HepG2 (cell line): Measurements from ENCODE around the gene DNAJA3. TPM values are rescaled to one million over a fixed set of nuclear protein-coding genes. Genes with fewer than 3 reads are reported as not detected.

Experiments
- AKNA ChIP-seq: sonication (generic); formaldehyde crosslinking; IDR thresholded peaks from 2 replicates; pipeline ENCODE4 v1.4.0; 2020; ENCODE audit warnings: missing genetic modification reagents, borderline replicate concordance
- BHLHE40 ChIP-seq: IDR thresholded peaks from 2 replicates; pipeline ENCODE4 v1.6.1; 2011; ENCODE audit warnings: low read length, improper control_type of control experiment
- MXI1 ChIP-seq: IDR thresholded peaks from 3 replicates; pipeline ENCODE4 v1.6.1; 2012; ENCODE audit warnings: low read depth, low read length, inconsistent platforms, borderline replicate concordance
- NR2F6 ChIP-seq, 2 experiments: IDR thresholded peaks; 2 replicates each; pipeline ENCODE4 v1.6.1; 2016; ENCODE audit warnings: antibody characterized with exemption in 1 of 2, mild to moderate bottlenecking in 1 of 2
- SRF ChIP-seq: IDR thresholded peaks from 2 replicates; pipeline ENCODE4 v1.6.1; 2011; ENCODE audit warnings: mild to moderate bottlenecking, low read depth, low read length, moderate library complexity
- ZBTB38 ChIP-seq: sonication (generic); formaldehyde crosslinking; IDR thresholded peaks from 2 replicates; pipeline ENCODE4 v1.5.1; 2020; ENCODE audit warnings: mild to moderate bottlenecking, missing genetic modification reagents
- ZNF121 ChIP-seq: sonication (generic); formaldehyde crosslinking; IDR thresholded peaks from 2 replicates; pipeline ENCODE4 v1.5.0; 2020; ENCODE audit warnings: mild to moderate bottlenecking, missing genetic modification reagents
- ZNF24 ChIP-seq: fragments of 450-650 bp; IDR thresholded peaks from 2 replicates; pipeline ENCODE4 v1.6.1; 2017; ENCODE audit warnings: antibody characterized with exemption, mild to moderate bottlenecking
- ZNF546 ChIP-seq: sonication (generic); formaldehyde crosslinking; conservative IDR thresholded peaks from 2 replicates; pipeline ENCODE4 v1.8.1; 2023; ENCODE audit warnings: mild to moderate bottlenecking, missing genetic modification reagents
- ZNF609 ChIP-seq: sonication (generic); formaldehyde crosslinking; IDR thresholded peaks from 2 replicates; pipeline ENCODE4 v1.4.0; 2020; ENCODE audit warnings: mild to moderate bottlenecking, missing genetic modification reagents, borderline replicate concordance
- polyA plus RNA-seq, 8 experiments: library from polyadenylated mRNA; depleted of rRNA in 3 of 8; stranded (reverse) in 7 of 8; unstranded in 1 of 8; fragments of >200 nt; fragmentation: Illumina TruSeq in 4 of 8; extraction: Trizol in 4 of 8; gene quantifications; 2 replicates each; pipeline versions ENCODE4 v1.2.1 to v1.2.3, GENCODE V29; 2011 to 2016; ENCODE audit warnings: low read depth in 4 of 8, missing spikeins in 1 of 8, mixed read lengths in 1 of 8; ENCODE audit not compliant: insufficient read depth in 1 of 8
- total RNA-seq, 5 experiments: library from RNA; depleted of rRNA; stranded (reverse); fragments of >200 nt; fragmentation: Illumina TruSeq; extraction: Trizol; gene quantifications; 2 replicates each; pipeline ENCODE4 v1.2.3, GENCODE V29; 2016; ENCODE audit warnings: low read depth in 1 of 5
- TF ChIP-seq, protein P1 (sequence below): fragments of 450-650 bp; IDR thresholded peaks from 2 replicates; pipeline ENCODE4 v1.6.1; 2017
- TF ChIP-seq, protein P2 (sequence below): sonication (generic); formaldehyde crosslinking; conservative IDR thresholded peaks from 2 replicates; pipeline ENCODE4 v1.4.0; 2020; ENCODE audit warnings: missing genetic modification reagents
- TF ChIP-seq, protein P3 (sequence below): sonication (generic); formaldehyde crosslinking; IDR thresholded peaks from 2 replicates; pipeline ENCODE4 v1.4.0; 2020; ENCODE audit warnings: missing genetic modification reagents

The DNAJA3 gene
- total and polyA plus RNA-seq, 2 of the 13 experiments (the other 11 are each of a cell fraction or from before 2014, with no cell fraction given) = 77.0 to 83.3 TPM

DNA sequence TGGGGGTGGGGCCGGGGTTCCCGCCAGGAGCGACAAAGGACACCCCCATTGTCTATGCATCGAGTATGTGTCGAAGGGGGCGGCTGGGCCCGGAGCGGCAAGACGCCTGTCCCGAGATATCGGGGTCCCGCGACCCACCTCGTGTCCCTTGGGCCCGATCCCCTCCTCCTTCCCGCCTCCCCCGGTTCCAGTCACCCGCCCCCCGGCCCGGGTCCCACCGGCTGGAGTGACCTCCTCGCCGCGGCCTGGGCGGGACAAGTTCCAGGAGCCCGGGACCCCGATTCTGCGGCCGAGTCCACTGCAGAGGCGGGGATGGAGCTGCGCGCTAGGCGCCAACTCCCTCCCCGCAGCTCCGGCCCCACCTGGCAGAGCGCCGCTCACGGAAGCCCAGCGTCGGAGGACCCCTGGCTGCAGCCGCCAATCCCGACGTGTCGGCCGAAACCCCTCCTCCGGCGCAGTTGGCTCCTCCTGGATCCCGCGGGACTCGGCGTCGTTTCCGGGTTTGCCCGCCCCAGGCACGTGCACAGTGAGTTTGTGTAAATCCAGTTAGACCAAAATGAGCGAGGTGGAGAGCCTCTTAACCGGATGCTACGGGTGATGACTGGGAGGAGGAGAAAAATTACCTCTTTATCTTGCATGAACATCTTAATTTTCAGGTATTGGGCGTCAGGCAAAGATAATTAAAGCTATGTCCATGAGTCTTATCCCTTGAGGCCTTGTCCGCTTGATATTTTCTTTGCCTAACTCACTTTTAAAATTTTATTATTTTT lies 48.7 kb downstream of the DNAJA3 start, which contains the start of gene NMRAL1 (continued):
- TF ChIP-seq ZNF609 = no peak
- peak; percentile 78; the same call in 1 of the 3 replicates for TF ChIP-seq MXI1
- TF ChIP-seq ZBTB38 (CRISPR knock-in tag) = peak; percentile 65; the same call in 1 of the 2 replicates
- TF ChIP-seq AKNA (CRISPR knock-in tag) = no peak
- TF ChIP-seq, protein P1, sequence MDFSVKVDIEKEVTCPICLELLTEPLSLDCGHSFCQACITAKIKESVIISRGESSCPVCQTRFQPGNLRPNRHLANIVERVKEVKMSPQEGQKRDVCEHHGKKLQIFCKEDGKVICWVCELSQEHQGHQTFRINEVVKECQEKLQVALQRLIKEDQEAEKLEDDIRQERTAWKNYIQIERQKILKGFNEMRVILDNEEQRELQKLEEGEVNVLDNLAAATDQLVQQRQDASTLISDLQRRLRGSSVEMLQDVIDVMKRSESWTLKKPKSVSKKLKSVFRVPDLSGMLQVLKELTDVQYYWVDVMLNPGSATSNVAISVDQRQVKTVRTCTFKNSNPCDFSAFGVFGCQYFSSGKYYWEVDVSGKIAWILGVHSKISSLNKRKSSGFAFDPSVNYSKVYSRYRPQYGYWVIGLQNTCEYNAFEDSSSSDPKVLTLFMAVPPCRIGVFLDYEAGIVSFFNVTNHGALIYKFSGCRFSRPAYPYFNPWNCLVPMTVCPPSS = no peak
- TF ChIP-seq ZNF546 = no peak
- peak; percentile 99 for TF ChIP-seq BHLHE40
- TF ChIP-seq ZNF24 = no peak
- TF ChIP-seq, protein P2, sequence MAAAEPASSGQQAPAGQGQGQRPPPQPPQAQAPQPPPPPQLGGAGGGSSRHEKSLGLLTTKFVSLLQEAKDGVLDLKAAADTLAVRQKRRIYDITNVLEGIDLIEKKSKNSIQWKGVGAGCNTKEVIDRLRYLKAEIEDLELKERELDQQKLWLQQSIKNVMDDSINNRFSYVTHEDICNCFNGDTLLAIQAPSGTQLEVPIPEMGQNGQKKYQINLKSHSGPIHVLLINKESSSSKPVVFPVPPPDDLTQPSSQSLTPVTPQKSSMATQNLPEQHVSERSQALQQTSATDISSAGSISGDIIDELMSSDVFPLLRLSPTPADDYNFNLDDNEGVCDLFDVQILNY (CRISPR knock-in tag) = no peak
- TF ChIP-seq, protein P3, sequence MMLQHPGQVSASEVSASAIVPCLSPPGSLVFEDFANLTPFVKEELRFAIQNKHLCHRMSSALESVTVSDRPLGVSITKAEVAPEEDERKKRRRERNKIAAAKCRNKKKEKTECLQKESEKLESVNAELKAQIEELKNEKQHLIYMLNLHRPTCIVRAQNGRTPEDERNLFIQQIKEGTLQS (CRISPR knock-in tag) = 0 out of 2 replicates have a peak, but pooled peaks have one; percentile 16
- TF ChIP-seq ZNF121 (CRISPR knock-in tag) = no peak
- TF ChIP-seq SRF = no peak
- TF ChIP-seq NR2F6 (IDR thresholded peaks at IDR 0.05) = no peak
- no peak for TF ChIP-seq NR2F6 (CRISPR knock-in tag; IDR thresholded peaks at IDR 0.05)
